Measurements from ENCODE around the gene BICD2. TPM values are rescaled to one million over a fixed set of nuclear protein-coding genes. Genes with fewer than 3 reads are reported as not detected.

The BICD2 gene
- polyA plus RNA-seq, 4 donors, result 0.67 to 9.7 (median 3.3) TPM

DNA sequence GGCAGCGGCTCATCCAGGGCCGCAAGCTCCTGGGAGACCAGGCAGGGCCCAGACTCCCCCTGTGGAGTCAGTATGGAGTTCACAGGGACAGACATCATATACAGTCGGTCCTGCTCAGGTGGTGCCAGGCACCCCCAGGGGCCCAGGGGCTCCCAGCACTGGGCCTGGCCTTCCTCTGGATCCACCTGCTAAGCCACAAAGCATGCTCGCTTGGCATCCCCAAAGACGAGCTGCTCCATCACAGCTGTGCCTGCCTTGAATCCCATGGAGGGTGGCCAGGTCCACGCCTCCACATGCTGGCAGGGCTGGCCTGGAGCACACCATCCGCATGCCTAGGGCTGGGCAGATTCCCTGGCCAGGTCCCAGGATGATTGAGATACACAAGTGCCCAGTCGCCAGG, 4.6 kb downstream of the BICD2 start:
- Histone ChIP-seq H3K4me3 (ENCODE audit: low read depth in 1 of 3, low read length in 3 of 3) (no peak overlapping the region), H3K4me1 (ENCODE audit: control insufficient read depth in 3 of 3, insufficient read depth in 2 of 3, low read depth in 1 of 3, low read length in 2 of 3) (peaks cover 0 to 8% (median 6%) of the 10 kb centered on the region in 3 donors), H3K9me3 (ENCODE audit: control insufficient read depth in 2 of 2, insufficient read depth in 1 of 2, low read depth in 1 of 2, low read length in 1 of 2) (peaks cover 0 to 6% of the 10 kb centered on the region in 2 donors), H3K36me3 (ENCODE audit: control insufficient read depth in 3 of 3, insufficient read depth in 2 of 3, low read depth in 1 of 3, low read length in 3 of 3) (peaks cover 0 to 2% (median 0%) of the 10 kb centered on the region in 3 donors), H3K27ac (ENCODE audit: low read depth in 1 of 3, low read length in 2 of 3) (no peak overlapping the region), H3K27me3 (ENCODE audit: control insufficient read depth in 3 of 3, insufficient read depth in 3 of 3, low read length in 3 of 3) (no peaks in the 10 kb centered on the region)
- DNase-seq (no peak), FAIRE-seq (no peak)
- 73 to 79% (median 76%) methylated on average over 8 of the region's 8 CpGs for WGBS, 3 donors

DNA sequence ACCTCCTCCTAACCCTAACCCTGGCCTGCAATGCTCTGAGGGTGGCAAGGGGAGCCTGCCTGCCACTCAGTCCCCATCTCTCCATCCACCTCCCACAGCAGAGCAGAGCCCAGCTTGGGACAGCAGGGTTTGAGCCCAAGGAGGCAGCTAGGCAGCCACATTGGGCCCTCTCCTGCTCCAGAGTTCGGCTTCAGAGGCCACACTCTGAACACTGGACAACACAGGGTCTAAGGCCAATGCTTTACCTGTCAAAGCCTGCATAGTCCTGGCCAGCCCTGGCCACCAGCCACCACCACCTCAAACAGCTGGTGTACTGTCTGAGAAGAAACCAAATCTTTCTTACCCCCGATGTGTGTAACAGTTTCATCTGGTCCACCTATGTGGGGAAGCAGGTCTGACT, 5.2 kb downstream of the BICD2 start:
- H3K27ac ChIP-seq (ENCODE audit: low read depth in 1 of 3, low read length in 2 of 3), result no peak overlapping the region
- no peak for FAIRE-seq
- 76 to 85% (median 78%) methylated on average over 2 of the region's 2 CpGs for WGBS, 3 donors

DNA sequence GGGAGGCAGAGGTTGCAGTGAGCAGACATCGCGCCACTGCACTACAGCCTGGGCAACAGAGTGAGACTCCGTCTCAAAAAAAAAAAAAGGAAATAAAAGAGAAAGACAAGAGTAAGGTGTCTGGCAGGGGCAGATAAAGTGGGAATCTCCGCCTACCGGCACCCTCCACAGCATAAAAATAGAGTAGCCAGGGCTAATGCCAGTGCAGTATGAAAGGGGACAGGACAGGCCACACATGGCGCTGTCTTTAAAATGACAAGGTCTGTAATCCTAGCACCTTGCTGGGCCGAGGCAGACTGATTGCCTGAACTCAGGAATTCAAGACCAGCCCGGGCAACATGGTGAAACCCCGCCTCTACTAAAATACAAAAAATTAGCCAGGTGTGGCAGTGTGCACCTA, 7.8 kb downstream of the BICD2 start:
- WGBS, 3 donors, result 91 to 97% (median 91%) methylated on average over 9 of the region's 9 CpGs
- no peak for FAIRE-seq
- no peak for DNase-seq
- Histone ChIP-seq H3K27me3 (ENCODE audit: control insufficient read depth in 3 of 3, insufficient read depth in 3 of 3, low read length in 3 of 3) (no peaks in the 10 kb centered on the region), H3K4me1 (ENCODE audit: control insufficient read depth in 3 of 3, insufficient read depth in 2 of 3, low read depth in 1 of 3, low read length in 2 of 3) (no peaks in the 10 kb centered on the region), H3K4me3 (ENCODE audit: low read depth in 1 of 3, low read length in 3 of 3) (no peak overlapping the region), H3K36me3 (ENCODE audit: control insufficient read depth in 3 of 3, insufficient read depth in 2 of 3, low read depth in 1 of 3, low read length in 3 of 3) (peaks cover 0 to 2% (median 0%) of the 10 kb centered on the region in 3 donors), H3K9me3 (ENCODE audit: control insufficient read depth in 2 of 2, insufficient read depth in 1 of 2, low read depth in 1 of 2, low read length in 1 of 2) (peaks cover 0 to 13% of the 10 kb centered on the region in 2 donors), H3K27ac (ENCODE audit: low read depth in 1 of 3, low read length in 2 of 3) (no peak overlapping the region)

More for the DNA sequence above, 5.2 kb downstream of the BICD2 start:
- H3K4me3 ChIP-seq (ENCODE audit: low read depth in 1 of 3, low read length in 3 of 3), result no peak overlapping the region
- H3K27me3 ChIP-seq (ENCODE audit: control insufficient read depth in 3 of 3, insufficient read depth in 3 of 3, low read length in 3 of 3), result no peaks in the 10 kb centered on the region
- H3K36me3 ChIP-seq (ENCODE audit: control insufficient read depth in 3 of 3, insufficient read depth in 2 of 3, low read depth in 1 of 3, low read length in 3 of 3), result peaks cover 0 to 2% (median 0%) of the 10 kb centered on the region in 3 donors
- H3K4me1 ChIP-seq (ENCODE audit: control insufficient read depth in 3 of 3, insufficient read depth in 2 of 3, low read depth in 1 of 3, low read length in 2 of 3), result peaks cover 0 to 8% (median 6%) of the 10 kb centered on the region in 3 donors
- peaks cover 0 to 6% of the 10 kb centered on the region in 2 donors for H3K9me3 ChIP-seq (ENCODE audit: control insufficient read depth in 2 of 2, insufficient read depth in 1 of 2, low read depth in 1 of 2, low read length in 1 of 2)
- DNase-seq, result no peak

DNA sequence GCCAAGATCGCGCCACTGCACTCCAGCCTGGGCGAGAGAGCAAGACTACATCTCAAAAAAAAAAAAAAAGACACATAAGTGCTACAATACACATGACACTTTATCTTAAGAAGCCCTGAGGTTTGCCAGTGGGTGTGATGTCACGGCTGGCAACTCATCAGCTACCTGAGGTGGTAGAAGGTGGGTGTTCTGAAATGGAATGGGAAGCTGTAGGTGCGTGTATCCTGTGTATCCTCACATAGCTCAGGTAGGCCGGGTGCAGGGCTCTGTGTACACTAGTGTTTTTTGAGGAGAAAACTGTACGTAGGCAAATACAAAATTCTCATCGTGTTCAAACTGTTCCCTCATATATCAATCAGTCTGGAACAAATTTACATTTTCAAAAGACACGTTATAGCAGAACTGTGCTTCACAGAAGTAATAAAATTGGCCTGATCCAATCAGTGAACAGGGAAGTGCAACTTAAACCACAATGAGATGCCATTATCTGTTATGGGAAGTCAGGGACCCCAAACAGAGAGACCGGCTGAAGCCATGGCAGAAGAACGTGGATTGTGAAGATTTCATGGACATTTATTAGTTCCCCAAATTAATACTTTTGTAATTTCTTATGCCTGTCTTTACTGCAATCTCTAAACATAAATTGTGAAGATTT, 10.4 kb downstream of the BICD2 start:
- FAIRE-seq, result no peak
- DNase-seq, result no peak

DNA sequence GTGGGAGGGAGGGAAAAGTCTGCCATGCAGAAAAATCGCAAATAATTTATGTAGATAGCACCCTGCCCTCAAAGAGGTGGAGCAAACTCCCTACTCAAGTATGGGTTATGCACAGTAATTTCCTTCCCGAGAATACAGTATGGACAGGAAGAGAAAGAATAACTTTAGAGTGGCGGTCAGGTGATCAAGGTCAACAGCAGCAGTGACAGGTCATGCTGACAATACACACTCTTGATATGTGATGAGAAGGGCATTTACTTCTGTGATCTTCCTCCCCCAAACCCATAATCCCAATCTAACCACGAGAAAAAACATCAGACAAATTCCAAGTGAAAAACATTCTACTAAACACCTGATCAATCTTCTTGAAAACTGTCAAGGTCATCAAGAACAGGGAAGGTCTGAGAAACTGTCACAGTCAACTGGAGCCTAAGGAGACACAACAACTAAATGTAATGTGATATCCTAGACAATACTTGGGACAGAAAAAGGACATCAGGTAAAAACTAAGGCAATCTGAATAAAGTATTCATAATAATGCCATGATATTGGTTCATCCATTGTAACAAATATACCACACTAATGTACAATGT, 11.7 kb downstream of the BICD2 start:
- Histone ChIP-seq H3K27ac (ENCODE audit: low read depth in 1 of 3, low read length in 2 of 3) (no peak overlapping the region), H3K4me3 (ENCODE audit: low read depth in 1 of 3, low read length in 3 of 3) (no peak overlapping the region), H3K36me3 (ENCODE audit: control insufficient read depth in 3 of 3, insufficient read depth in 2 of 3, low read depth in 1 of 3, low read length in 3 of 3) (peaks cover 0 to 2% (median 0%) of the 10 kb centered on the region in 3 donors), H3K4me1 (ENCODE audit: control insufficient read depth in 3 of 3, insufficient read depth in 2 of 3, low read depth in 1 of 3, low read length in 2 of 3) (peaks cover 0 to 6% (median 2%) of the 10 kb centered on the region in 3 donors), H3K27me3 (ENCODE audit: control insufficient read depth in 3 of 3, insufficient read depth in 3 of 3, low read length in 3 of 3) (no peaks in the 10 kb centered on the region), H3K9me3 (ENCODE audit: control insufficient read depth in 2 of 2, insufficient read depth in 1 of 2, low read depth in 1 of 2, low read length in 1 of 2) (peaks cover 0 to 13% of the 10 kb centered on the region in 2 donors)
- DNase-seq (no peak), FAIRE-seq (no peak)
- 77 to 84% (median 81%) methylated on average over 4 of the region's 4 CpGs for WGBS, 3 donors

More for the DNA sequence above, 10.4 kb downstream of the BICD2 start:
- Histone ChIP-seq H3K27ac (ENCODE audit: low read depth in 1 of 3, low read length in 2 of 3) (no peak overlapping the region), H3K36me3 (ENCODE audit: control insufficient read depth in 3 of 3, insufficient read depth in 2 of 3, low read depth in 1 of 3, low read length in 3 of 3) (peaks cover 0 to 2% (median 0%) of the 10 kb centered on the region in 3 donors), H3K4me3 (ENCODE audit: low read depth in 1 of 3, low read length in 3 of 3) (no peak overlapping the region), H3K4me1 (ENCODE audit: control insufficient read depth in 3 of 3, insufficient read depth in 2 of 3, low read depth in 1 of 3, low read length in 2 of 3) (peaks cover 0 to 6% (median 0%) of the 10 kb centered on the region in 3 donors), H3K9me3 (ENCODE audit: control insufficient read depth in 2 of 2, insufficient read depth in 1 of 2, low read depth in 1 of 2, low read length in 1 of 2) (peaks cover 0 to 13% of the 10 kb centered on the region in 2 donors), H3K27me3 (ENCODE audit: control insufficient read depth in 3 of 3, insufficient read depth in 3 of 3, low read length in 3 of 3) (no peaks in the 10 kb centered on the region)
- WGBS, 3 donors, result 92 to 95% (median 92%) methylated on average over 10 to 11 of the region's 11 CpGs

DNA sequence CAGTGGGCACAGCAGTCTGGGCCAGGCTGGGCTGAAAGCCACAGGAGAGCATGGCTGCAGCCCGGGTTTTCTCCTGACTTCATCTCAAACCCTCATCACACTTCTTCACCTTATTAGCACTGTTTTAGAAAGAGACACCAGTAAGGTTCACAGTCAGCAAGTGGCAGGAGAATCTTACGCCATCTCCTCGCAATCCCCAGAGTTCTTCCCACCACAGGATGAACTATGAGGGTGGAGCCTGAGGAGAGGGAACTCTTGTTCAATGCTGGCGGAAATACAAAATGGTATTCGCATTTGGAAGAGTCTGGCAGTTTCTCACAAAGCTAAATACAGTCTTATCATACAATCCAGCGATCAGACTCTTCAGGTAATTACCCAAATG, 14.7 kb downstream of the BICD2 start:
- DNase-seq, result no peak
- no peaks in the 10 kb centered on the region for H3K27me3 ChIP-seq (ENCODE audit: control insufficient read depth in 3 of 3, insufficient read depth in 3 of 3, low read length in 3 of 3)
- peaks cover 0 to 9% (median 0%) of the 10 kb centered on the region in 3 donors for H3K36me3 ChIP-seq (ENCODE audit: control insufficient read depth in 3 of 3, insufficient read depth in 2 of 3, low read depth in 1 of 3, low read length in 3 of 3)
- peaks cover 0 to 6% of the 10 kb centered on the region in 2 donors for H3K9me3 ChIP-seq (ENCODE audit: control insufficient read depth in 2 of 2, insufficient read depth in 1 of 2, low read depth in 1 of 2, low read length in 1 of 2)
- no peak for FAIRE-seq
- peaks cover 0 to 6% (median 2%) of the 10 kb centered on the region in 3 donors for H3K4me1 ChIP-seq (ENCODE audit: control insufficient read depth in 3 of 3, insufficient read depth in 2 of 3, low read depth in 1 of 3, low read length in 2 of 3)
- no peak overlapping the region for H3K4me3 ChIP-seq (ENCODE audit: low read depth in 1 of 3, low read length in 3 of 3)
- WGBS, 3 donors, result 79 to 84% (median 84%) methylated on average over 6 of the region's 6 CpGs
- H3K27ac ChIP-seq (ENCODE audit: low read depth in 1 of 3, low read length in 2 of 3), result no peak overlapping the region

DNA sequence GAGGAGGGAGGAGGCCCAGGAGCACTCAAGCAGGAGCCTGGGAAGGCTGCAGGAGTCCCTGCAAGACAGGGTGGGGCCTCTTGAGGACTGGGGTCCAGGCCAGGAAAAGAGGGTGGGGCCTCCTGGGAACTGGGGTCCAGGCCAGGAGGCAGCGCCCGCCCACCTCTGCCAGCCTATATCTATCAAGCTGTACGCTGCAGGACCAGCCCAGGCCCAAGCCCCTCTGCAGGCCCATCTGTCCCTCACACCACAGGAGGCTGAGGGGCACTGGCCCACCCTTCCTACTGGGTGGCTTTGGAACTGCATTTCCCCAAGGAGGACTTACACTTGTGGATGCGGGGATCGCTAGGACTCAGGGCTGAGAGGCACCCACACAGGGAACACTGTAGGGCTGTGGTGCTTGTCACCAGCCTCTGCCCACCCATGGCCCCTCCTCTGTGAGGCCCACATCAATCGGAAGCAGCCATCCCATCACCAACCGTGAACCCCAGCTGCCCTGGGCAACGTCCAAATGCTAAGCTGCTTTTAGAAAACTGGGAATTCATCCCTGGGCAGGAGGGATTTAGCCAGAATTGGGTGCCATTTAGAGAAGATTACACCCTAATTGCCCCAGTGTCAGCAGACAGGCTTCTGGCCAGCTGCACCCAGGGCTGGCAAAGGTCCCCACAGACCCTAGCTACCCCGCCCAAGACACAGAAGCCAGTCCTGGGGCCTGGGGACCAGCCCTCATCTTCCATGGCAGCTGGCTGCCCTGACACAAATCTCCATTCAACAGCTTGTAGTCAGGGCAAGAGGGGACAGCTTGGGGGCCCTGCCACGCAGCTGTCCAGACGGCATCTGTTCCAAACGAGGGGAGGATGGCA, 15.3 kb downstream of the BICD2 start:
- Histone ChIP-seq H3K36me3 (ENCODE audit: control insufficient read depth in 3 of 3, insufficient read depth in 2 of 3, low read depth in 1 of 3, low read length in 3 of 3) (peaks cover 0 to 9% (median 0%) of the 10 kb centered on the region in 3 donors), H3K27me3 (ENCODE audit: control insufficient read depth in 3 of 3, insufficient read depth in 3 of 3, low read length in 3 of 3) (no peaks in the 10 kb centered on the region), H3K27ac (ENCODE audit: low read depth in 1 of 3, low read length in 2 of 3) (no peak overlapping the region), H3K9me3 (ENCODE audit: control insufficient read depth in 2 of 2, insufficient read depth in 1 of 2, low read depth in 1 of 2, low read length in 1 of 2) (peaks cover 0 to 5% of the 10 kb centered on the region in 2 donors), H3K4me1 (ENCODE audit: control insufficient read depth in 3 of 3, insufficient read depth in 2 of 3, low read depth in 1 of 3, low read length in 2 of 3) (peaks cover 0 to 6% (median 2%) of the 10 kb centered on the region in 3 donors), H3K4me3 (ENCODE audit: low read depth in 1 of 3, low read length in 3 of 3) (no peak overlapping the region)
- no peak for DNase-seq
- 68 to 74% (median 72%) methylated on average over 12 of the region's 12 CpGs for WGBS, 3 donors
- FAIRE-seq, result no peak

DNA sequence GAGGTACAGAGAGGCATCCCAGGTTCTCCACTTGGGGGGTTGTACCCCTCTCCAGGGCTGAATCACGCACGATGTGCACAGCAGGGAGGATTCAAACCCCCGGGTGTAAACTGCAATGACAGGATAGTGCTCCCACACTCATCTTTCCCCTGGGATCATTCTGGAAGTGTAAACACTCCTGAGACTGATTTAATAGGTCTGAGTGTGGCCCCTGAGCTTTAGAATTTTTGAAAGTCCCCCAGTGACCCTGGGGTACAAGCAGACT, 16.5 kb downstream of the BICD2 start:
- no peak overlapping the region for H3K4me3 ChIP-seq (ENCODE audit: low read depth in 1 of 3, low read length in 3 of 3)
- H3K9me3 ChIP-seq (ENCODE audit: control insufficient read depth in 2 of 2, insufficient read depth in 1 of 2, low read depth in 1 of 2, low read length in 1 of 2), result no peaks in the 10 kb centered on the region
- no peak for DNase-seq
- H3K27ac ChIP-seq (ENCODE audit: low read depth in 1 of 3, low read length in 2 of 3), result no peak overlapping the region
- FAIRE-seq, result no peak
- 85 to 97% (median 86%) methylated on average over 3 of the region's 3 CpGs for WGBS, 3 donors
- H3K36me3 ChIP-seq (ENCODE audit: control insufficient read depth in 3 of 3, insufficient read depth in 2 of 3, low read depth in 1 of 3, low read length in 3 of 3), result peaks cover 0 to 7% (median 0%) of the 10 kb centered on the region in 3 donors
- H3K4me1 ChIP-seq (ENCODE audit: control insufficient read depth in 3 of 3, insufficient read depth in 2 of 3, low read depth in 1 of 3, low read length in 2 of 3), result peaks cover 0 to 6% (median 2%) of the 10 kb centered on the region in 3 donors
- H3K27me3 ChIP-seq (ENCODE audit: control insufficient read depth in 3 of 3, insufficient read depth in 3 of 3, low read length in 3 of 3), result no peaks in the 10 kb centered on the region
